ENCODE data around the gene LMOD1.
A peak's percentile ranks its signal among the peaks of the same experiment; 100 is the strongest.
"Not testable (repeated sequence)": the region's sequence is repeated elsewhere in the genome, so short reads cannot be mapped to it uniquely, and the experiment has no call there.

The LMOD1 gene

DNA sequence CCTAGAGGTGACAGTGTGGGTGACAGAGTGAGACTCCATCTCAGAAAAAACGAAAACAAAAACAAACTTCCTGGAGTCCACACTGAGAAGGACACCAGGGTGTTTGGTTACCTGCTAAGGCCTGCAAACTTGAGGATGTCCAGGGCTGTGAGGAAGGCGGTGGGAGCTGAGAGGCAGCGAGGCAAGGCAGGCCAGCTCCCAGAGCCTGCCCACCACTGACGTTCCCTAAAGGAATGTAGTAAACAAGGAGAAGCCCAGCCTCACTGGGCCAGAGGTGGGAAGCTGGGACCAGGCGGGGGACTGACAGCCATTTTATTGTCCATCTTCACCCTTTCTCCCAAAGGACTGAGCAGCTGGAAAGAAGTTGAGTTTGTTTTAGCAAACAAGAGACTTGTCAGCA is 33.5 kb downstream of the LMOD1 start:
- DNase-seq = no peak

DNA sequence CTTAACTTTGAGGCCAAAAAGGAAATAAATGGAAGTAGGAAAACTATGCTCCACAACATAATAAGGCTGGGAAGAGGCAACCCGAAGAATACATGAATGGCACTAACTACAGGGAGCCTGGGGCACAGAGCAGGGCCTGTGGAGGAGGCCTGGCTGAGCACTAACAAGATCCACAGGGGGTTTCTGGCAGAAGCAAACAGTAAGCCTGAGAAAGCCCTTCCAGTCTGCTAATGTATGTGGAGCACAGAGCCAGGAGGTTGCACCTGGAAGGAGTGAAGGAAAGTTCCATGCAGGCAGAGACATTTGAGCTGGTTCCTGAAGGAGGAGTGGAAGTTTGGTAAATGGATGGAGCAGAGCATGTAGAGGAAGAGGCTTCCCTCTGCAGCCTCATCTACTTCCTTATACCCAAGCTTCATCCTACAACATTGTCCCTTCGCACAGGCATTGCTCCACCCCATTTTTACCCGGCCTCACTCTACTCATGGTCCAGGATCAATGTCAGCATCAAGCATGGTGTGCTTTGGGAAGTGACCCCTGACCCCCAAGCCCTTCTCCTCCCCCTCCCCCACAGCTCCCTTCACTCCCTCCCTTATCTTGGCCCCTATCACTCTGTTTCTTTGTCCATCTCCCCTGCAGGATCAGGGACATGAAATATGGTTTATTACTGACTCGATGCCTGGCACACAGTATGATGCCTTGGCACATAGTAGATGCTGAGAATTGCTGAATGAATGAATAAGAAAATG is 34.3 kb downstream of the LMOD1 start:
- DNase-seq = no peak

DNA sequence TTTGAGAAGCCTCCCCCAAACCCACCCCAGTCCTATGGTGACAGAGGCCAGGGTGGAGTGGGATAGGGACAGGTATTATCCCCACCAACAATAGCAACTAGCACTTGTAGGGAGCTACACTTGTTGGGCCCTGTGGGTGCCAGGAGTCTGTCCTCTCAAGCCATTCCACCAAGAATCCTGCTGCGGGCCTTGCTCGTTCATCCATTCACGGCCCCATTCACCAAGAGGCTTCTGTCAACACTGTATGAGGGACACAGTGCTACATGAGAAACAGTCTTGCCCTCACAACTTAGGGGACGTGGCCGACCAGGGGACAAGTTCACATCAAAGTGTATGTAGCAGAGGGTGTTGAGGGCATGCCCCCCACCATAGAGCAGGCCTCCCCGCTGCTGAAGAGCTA is 38.7 kb downstream of the LMOD1 start:
- no peak for DNase-seq

DNA sequence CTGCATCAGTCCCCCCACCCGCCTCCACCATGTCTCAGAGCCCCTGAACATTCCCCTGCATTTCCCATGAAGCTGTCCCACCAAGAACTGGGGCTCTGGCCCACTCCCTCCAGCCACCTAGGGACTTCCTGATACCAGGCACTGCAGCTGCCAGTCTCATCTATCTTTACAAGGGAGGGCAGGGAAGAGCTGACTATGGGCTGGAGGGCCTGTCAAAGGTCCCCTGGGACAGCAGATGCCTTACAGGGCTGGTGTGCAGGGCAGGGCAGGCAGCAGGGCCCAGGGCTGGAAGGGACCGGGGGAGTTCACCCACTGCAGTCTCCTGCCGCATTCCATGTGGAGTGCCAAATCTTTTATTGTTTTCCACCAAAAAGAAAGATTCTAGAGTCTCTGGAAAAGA is 40.0 kb downstream of the LMOD1 start:
- no peak for DNase-seq

DNA sequence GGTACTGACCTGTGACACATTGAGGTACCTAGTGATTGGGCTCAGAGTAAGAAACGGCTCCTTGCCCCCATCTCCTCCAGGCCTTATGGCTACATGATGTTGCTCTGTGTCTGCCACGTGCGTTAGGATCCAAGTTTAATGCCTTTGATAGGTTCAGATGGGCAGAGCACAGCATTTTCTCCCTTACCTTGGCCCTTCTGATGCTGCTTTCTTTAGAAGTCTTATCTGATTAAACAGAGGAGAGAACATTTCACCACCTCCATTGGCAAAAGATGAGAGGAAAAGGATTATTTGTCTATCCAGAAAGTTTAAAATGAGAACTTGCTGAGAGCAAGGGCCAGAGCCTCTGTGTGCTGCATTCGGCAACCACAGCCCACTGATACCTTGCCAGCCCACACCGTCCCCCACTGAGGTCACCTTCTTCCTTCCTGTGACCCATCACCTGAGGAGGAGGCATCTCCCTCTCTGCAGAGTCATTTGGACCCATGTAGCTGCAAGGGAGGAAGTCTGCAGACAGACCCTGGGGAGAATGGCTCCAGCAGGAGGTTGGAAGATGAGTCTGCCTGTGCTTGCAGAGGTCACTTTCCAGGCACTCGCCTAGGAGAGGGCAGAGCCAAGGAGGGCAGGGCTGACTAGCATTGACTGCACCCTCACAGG is 41.0 kb downstream of the LMOD1 start:
- DNase-seq = no peak

DNA sequence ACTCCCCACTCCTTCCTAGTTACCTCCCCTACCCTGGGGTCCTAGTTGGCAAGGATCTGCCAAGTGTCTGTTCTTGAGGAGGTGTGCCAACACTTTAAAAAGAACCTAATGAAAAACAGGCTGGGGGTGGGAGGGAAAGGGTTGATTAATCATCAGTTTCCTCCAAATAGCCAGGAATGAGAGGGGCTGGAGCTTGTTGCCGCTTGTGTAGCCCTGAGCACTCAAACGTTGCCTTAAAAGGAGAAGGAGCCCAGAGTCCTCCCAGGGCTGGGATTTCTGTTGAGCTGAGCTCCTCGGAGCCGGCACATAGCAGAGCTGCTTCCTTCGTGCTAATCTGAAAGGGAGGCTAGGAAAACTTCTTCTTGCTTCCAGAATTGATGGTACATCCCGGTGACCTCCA is 41.8 kb downstream of the LMOD1 start:
- DNase-seq = no peak

DNA sequence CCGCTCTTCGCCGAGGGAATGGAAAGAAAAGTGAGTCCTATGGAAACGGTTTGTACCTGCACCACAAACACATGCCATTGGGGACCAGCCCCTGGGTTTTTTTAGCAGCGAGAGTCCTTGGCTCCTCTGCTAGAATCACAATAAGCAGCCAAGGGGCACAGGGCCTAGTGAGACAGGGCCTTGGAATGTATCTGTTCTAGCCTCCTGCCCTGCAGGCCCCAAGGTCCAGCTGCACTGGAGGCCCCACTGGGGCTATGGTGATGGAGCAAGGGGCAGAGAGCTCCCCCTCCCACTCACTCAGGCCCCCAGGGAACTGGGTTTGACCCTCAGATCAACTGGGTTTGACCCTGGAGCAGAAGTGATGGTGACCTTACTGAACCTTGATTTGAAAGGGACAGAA is 43.2 kb downstream of the LMOD1 start:
- no peak for DNase-seq

DNA sequence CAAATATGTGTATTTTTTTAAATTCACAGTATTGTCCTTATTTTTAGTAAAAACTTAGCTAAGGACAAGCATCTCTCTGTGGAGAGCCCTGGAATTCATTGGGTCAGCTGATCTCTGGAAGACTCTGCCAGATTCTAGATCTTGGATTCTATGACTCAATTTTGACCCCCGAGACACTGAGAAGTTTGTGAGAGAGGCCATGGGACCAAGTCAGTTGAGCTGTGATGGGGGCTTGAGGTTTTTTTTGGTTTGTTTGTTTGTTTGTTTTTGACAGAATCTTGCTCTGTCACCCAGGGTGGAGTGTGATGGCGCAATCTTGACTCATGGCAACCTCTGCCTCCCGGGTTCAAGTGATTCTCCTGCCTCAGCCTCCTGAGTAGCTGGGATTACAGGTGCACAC is 44.1 kb downstream of the LMOD1 start:
- DNase-seq = no peak

DNA sequence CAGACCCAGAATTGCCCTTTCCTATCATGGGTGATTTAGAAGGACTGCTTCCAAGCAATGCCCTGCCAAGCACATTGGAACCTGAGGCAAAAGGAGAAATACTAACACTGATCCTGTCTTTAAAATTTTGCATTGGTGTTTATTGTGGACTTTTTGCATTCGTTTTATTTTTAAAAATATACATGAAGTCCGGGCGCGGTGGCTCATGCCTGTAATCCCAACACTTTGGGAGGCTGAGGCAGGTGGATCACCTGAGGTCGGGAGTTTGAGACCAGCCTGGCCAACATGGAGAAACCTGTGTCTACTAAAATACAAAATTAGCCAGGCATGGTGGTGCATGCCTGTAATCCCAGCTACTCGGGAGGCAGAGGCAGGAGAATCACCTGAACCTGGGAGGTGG is 45.3 kb downstream of the LMOD1 start:
- DNase-seq = not testable (repeated sequence)

DNA sequence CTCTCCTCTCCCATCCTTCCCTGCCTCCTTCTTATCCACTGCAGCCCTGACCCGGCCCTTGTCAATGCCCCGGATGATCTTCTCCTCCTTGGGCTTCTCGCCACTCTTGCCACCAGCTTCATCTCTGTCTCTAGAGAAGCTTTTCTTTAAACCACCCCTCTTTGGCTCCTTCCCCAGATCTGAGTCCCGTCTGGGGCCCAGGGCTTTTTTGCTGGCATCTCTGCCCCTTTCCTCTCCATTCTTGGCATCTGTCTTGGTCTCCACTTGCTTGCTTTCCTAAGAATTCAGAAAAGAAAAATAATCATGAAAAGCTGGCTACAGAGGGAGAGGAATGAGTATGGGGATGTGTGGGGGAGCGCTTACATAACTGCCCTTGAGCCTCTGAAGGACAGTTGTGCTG is 45.9 kb downstream of the LMOD1 start:
- no peak for DNase-seq

DNA sequence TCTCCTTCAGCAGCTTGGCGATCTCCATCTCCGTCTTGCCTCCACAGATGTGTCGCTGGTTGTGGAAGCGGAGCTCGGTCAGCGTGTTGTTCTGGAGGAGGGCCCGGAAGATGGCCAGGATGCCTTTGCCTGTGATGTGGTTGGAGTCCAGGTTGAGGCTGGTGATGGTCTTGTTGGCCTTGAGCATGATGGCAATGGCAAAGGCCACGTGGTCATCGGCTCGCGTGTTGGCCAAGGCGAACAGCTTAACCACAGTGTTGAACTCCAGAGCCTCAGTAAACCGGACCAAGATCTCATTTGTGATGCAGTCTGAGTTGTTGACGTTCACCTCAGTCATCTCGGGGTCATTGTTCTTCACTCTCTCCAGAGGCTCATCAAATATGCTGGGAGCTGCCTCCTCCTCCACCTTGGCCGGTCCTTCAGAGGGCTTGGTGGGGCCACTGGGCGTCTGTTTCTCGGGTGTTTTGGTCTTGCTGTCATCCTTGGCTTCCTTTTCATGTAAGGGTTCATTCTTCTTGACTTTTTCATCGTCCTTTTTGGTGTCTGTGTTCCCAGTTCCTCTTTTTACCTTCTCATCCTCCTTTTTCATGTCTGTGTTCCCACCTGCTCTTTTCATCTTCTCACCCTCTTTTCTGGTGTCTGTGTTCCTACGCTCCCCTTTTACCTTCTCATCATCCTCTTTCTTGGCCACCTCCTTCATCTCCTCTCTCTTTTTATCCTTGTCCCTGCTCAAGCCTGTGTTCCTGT is 46.5 kb downstream of the LMOD1 start:
- no peak for DNase-seq

DNA sequence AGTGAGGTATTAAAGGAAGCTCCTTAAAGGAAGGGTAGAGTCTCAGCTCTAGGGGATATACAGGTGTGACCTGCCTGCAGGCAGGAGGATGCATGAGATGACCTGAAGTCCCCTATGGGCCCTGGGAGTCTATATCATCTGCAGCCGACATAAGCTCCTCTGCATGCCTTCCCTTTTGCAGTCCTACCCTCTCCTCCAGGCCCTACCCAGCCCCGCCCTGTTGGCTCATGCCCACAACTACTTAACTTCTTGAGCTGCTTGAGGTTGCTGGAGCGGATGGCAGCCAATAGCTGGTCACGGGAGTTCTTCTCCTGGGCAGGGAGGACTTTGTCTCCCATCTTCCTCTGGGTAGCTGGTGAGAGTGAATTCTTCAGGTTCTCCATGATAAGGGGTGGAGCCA is 47.4 kb downstream of the LMOD1 start:
- DNase-seq = no peak

DNA sequence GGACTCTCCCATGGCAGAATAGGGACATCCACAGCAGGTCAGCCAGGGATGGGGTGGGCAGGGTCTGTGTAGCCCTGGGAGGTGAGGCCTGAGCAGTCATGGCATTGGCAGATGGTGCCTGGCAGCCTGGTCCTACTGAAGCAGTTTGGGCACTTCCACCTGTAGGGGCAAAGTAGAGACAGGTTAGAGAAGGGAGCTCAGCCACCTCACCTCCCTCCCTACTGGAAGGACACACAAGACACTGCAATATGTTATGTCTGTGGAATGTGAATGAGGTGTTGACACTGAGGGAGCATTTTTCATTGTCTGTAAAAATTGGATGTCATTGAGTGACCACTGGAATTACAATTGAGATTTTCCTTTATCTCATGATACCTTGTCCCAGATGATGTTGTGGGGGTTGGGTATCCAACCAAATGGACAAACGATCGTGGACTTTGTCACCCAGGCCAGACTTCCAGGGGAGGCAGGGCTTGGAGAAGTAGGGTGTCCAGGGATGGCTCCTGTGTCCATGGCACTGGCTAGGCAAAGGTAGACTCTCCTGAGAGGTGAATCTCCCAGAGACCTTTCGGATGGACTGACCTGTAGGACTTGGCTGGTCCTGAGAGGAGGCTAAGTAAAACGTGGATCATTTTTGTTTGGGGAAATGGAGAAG is 48.0 kb downstream of the LMOD1 start:
- no peak for DNase-seq

DNA sequence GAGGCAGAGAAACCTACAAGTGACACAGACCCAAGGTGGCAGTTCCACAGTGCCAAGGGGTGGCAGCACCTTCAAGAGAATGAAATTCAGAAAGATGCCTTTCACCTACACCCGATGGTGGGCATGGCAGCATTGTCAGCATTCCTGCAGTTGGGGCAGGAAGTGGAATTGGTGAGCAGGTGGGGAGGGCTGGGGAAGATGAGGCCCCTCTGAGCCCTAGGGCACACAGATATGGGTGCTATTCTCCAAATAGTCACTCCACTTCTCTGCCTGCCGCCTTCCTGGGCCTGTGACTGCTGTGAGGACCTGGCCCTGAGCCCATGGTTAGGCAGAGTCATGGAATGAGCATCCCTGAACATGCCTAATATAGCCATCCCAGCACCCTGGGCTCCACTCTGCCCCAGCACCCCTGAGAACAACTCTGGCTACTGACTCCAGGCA is 49.4 kb downstream of the LMOD1 start:
- DNase-seq = no peak

DNA sequence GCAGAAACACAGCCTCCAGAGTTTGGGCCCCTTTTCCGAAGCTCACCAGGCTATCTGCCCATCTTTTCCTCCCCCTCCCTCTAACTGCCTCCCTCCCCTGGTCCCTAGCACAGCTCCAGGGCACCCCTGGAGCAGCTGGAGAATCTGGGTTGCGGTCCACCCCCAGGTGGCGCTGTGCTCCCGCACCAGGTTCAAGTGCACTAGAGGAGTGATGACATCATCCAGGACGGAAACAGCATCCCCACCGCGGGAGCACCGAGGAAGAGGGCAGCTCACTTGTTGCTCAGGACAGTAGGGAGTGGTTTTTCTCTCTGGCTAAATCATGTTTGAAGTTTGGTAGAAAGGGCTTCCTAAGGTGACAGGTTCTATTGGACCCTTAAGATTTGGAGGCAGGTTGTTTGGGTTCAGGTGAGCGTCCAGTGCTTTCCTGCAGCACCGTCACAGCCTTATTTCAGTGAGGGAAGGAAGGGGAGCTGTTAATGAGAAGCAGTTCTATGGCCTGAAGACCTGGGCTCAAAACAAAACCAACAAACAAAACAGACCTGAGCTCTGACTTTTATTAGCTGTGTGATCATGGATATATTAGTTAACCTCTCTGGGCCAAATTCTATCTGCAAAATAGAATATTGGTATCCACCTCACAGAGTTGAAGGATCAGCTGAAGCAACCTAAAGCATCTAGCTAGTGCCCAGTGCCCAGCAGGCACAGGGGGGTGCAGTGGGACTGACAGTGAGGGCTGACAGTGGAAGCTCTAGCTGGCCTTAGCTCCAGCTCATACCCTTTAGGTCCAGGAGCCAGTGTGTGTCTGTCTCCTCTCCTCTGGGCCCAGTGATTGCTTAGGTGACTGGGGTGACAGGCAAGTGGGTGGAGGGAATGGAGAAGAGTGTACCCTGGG is 50.2 kb downstream of the LMOD1 start:
- DNase-seq = peak; percentile 78

DNA sequence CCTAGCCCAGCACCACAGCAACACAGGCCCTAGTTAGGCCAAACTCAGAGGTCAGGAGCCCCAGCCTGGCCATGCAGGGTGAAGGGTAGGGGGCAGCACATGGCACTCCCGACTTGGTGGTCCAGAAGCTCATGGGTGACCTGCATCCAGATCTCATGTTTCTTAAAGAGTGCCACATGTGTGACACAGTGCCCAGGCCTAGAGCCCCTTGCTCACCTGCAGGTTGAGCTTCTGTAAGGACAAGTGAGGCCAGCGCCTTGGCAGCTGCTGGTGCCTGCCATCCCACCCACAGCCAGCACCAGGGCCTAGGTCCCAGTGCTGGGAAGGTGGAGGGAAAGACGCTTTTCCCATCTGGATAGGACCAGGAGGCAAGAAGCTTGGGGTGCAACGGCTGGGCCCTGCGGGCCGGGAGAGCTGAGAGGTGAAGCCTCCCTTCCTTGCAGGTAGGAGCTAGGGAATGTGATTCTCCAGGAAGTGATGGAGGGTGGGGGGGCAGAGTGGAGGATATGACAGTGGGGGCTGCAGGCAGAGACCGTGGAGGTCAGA is 51.2 kb downstream of the LMOD1 start:
- DNase-seq = no peak

DNA sequence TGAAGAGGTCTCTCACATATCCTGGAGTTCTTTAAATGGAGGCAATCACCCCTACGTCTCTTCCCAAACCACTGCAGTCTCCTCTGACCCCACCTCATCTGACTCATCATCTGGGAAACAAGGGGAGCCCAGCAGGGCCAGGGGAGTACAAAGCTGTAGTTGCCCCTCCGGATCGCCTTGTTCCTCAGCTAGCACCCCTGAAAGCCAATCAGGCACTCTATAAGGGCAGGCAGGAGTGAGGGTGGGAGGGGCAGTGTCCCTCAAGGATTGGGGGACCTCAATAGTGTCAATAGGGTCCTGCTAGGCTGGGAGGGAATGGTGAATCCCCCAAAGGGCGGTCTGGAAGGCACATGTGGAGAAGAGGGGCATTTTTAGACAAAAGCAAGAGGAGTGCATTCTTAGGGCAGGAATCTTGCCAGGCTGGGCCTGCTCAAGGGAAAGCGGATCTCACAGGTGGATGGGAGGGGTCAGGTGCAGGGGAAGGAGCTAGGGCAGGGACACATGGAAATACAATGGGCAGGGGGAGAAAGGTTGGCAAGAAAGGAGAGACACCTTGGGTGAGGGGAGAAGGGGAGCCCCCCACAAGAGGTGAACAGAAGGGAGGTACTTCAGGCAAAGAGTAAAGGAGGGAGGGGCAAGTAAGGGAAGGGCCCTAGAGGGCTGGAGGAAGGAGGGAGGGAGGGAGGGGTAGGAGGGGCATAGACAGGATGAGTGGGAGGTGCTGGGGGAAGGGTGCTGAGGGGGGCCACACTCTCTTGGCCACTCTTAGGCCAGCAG is 51.8 kb downstream of the LMOD1 start:
- no peak for DNase-seq

DNA sequence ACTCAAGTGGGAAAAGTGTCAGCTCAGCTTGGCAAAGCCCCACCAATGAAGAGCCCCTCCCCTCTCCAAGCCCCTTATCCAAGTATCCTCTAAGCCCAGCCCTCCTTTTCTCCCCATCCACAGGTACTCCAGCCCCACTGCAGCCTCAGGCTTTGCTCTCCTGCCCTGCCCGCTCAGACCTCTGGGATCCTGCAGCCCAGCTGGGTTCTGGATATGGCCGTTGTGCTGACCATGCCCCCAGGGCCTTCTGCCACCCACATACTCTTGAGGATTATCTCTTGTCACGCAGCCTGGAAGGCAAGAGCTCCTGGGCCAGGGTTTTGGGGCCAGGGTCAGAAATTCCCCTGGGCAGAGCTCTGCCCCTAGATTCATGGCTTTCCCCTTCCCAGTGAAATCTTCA is 52.9 kb downstream of the LMOD1 start:
- DNase-seq = no peak

DNA sequence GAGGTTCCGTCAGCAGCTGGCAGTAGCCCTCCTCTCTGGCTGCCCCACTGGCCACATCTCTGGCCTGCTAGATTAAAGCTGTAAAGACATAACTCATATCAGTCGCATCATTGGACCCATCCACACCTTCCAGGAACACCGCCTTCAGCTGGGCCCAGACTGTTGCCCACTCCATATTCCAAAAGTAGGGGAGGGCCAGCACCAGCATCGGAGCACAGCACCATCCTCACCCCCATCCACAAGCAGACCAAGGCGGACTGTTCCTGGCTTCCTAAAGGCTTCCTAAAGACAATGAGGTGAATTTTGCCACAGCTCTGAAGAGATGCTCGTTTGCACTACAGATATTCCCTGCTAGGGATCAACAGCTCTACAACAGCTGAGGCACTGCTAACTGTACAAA is 54.1 kb downstream of the LMOD1 start:
- DNase-seq = no peak

DNA sequence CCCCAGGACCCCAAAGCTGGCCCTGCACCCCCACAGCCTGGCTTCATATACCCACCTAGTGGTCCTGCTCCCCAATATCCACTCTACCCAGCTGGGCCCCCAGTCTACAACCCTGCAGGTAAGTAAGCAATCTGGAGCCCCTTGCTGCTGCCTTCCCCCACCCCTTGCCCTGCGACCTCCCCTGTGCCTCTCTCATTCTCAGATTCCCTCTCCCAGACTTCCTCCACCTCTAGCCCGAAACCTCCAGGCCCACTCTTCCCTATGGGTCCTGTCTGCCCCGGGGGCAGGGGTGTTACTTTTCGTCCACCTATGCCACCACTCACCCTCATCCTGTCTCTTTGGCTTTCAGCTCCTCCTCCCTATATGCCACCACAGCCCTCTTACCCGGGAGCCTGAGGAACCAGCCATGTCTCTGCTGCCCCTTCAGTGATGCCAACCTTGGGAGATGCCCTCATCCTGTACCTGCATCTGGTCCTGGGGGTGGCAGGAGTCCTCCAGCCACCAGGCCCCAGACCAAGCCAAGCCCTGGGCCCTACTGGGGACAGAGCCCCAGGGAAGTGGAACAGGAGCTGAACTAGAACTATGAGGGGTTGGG is 54.8 kb downstream of the LMOD1 start:
- no peak for DNase-seq

All from CD4-positive, alpha-beta T cell treated with Interleukin-15 for 1 hour (primary cell).